Liver (tissue), 9 donors: ENCODE measurements around the gene NFATC2. TPM values are rescaled to one million over a fixed set of nuclear protein-coding genes. Genes with fewer than 3 reads are reported as not detected.

ENCODE experiments used
- DNase-seq: peaks from one replicate; pipeline ENCODE4 v3.0.0-alpha.2; 2017; ENCODE audit warnings: low spot score
- H3K27ac ChIP-seq, 2 donors: one replicate each; pipeline ENCODE4 v1.7.0; 2013; ENCODE audit warnings: inconsistent platforms in 2 of 2, low read length in 2 of 2, control low read depth in 1 of 2, low read depth in 1 of 2, mild to moderate bottlenecking in 1 of 2
- H3K27me3 ChIP-seq, 4 donors: one replicate each; pipeline versions ENCODE4 v1.6.1 to v1.7.0; 2013; ENCODE audit warnings: low read length in 3 of 4, inconsistent platforms in 1 of 4, mild to moderate bottlenecking in 1 of 4, moderate library complexity in 1 of 4; ENCODE audit not compliant: control insufficient read depth in 4 of 4, insufficient read depth in 4 of 4
- H3K36me3 ChIP-seq, 4 donors: one replicate each; pipeline versions ENCODE4 v1.6.1 to v1.7.0; 2013; ENCODE audit warnings: low read length in 3 of 4, mild to moderate bottlenecking in 3 of 4, low read depth in 1 of 4, moderate library complexity in 1 of 4; ENCODE audit not compliant: control insufficient read depth in 4 of 4, insufficient read depth in 3 of 4
- H3K4me1 ChIP-seq, 4 donors: one replicate each; pipeline versions ENCODE4 v1.6.1 to v1.7.0; 2013; ENCODE audit warnings: low read length in 3 of 4, mild to moderate bottlenecking in 3 of 4, moderate library complexity in 1 of 4; ENCODE audit not compliant: control insufficient read depth in 4 of 4, insufficient read depth in 4 of 4
- H3K4me3 ChIP-seq, 3 donors: one replicate each; pipeline versions ENCODE4 v1.6.1 to v1.7.0; 2013; ENCODE audit warnings: low read length in 3 of 3, control low read depth in 1 of 3, low read depth in 1 of 3, mild to moderate bottlenecking in 1 of 3
- H3K9ac ChIP-seq, 2 donors: one replicate each; pipeline ENCODE4 v1.7.0; 2013; ENCODE audit warnings: low read length in 2 of 2, mild to moderate bottlenecking in 2 of 2, moderate library complexity in 2 of 2, control low read depth in 1 of 2, low read depth in 1 of 2
- H3K9me3 ChIP-seq, 4 donors: one replicate each; pipeline versions ENCODE4 v1.6.1 to v1.7.0; 2013; ENCODE audit warnings: low read length in 3 of 4; ENCODE audit not compliant: control insufficient read depth in 4 of 4
- CTCF ChIP-seq: fragments of 150-350 bp; IDR thresholded peaks from 2 replicates; pipeline ENCODE4 v1.5.1; 2017; ENCODE audit warnings: improper control_type of control experiment, low read depth, low read length; ENCODE audit not compliant: missing input control
- EGR1 ChIP-seq, 2 donors: IDR thresholded peaks; 2 replicates each; pipeline ENCODE4 v1.6.1; 2016 to 2018; ENCODE audit warnings: antibody characterized with exemption in 2 of 2, low read depth in 2 of 2
- FOXA1 ChIP-seq: IDR thresholded peaks from 2 replicates; pipeline ENCODE4 v1.6.1; 2016; ENCODE audit warnings: antibody characterized with exemption
- FOXA2 ChIP-seq: IDR thresholded peaks from 2 replicates; pipeline ENCODE4 v1.6.1; 2016; ENCODE audit warnings: antibody characterized with exemption
- GABPA ChIP-seq, 2 donors: IDR thresholded peaks in 1 of 2; conservative IDR thresholded peaks in 1 of 2; 2 replicates each; pipeline ENCODE4 v1.6.1; 2016; ENCODE audit warnings: antibody characterized with exemption in 2 of 2, mild to moderate bottlenecking in 1 of 2, moderate library complexity in 1 of 2
- HNF4A ChIP-seq, 2 donors: conservative IDR thresholded peaks; 2 replicates each; pipeline ENCODE4 v1.6.1; 2016; ENCODE audit warnings: antibody characterized with exemption in 2 of 2, mild to moderate bottlenecking in 2 of 2
- HNF4G ChIP-seq: IDR thresholded peaks from 2 replicates; pipeline ENCODE4 v1.6.1; 2016; ENCODE audit warnings: antibody characterized with exemption
- JUND ChIP-seq, 2 donors: IDR thresholded peaks; 2 replicates each; pipeline ENCODE4 v1.6.1; 2016; ENCODE audit warnings: antibody characterized with exemption in 2 of 2
- RAD21 ChIP-seq, 2 donors: IDR thresholded peaks; 2 replicates each; pipeline ENCODE4 v1.6.1; 2016; ENCODE audit warnings: antibody characterized with exemption in 2 of 2, mild to moderate bottlenecking in 2 of 2
- RXRA ChIP-seq, 2 donors: IDR thresholded peaks; 2 replicates each; pipeline ENCODE4 v1.6.1; 2017 to 2018; ENCODE audit warnings: antibody characterized with exemption in 2 of 2, mild to moderate bottlenecking in 1 of 2
- SP1 ChIP-seq: IDR thresholded peaks from 2 replicates; pipeline ENCODE4 v1.6.1; 2018; ENCODE audit warnings: antibody characterized with exemption, mild to moderate bottlenecking
- TAF1 ChIP-seq: conservative IDR thresholded peaks from 2 replicates; pipeline ENCODE4 v1.6.1; 2016; ENCODE audit warnings: antibody characterized with exemption, mild to moderate bottlenecking
- YY1 ChIP-seq: IDR thresholded peaks from 2 replicates; pipeline ENCODE4 v1.6.1; 2016; ENCODE audit warnings: antibody characterized with exemption, mild to moderate bottlenecking
- WGBS: extraction: QIAGEN DNeasy Blood & Tissue Kit; methylation state at CpG from one replicate; pipeline ENCODE4 v1.1.7; 2013; 5-methylcytosine and 5-hydroxymethylcytosine counted together
- polyA plus RNA-seq, 2 donors: library from polyadenylated mRNA; stranded (reverse) in 1 of 2; unstranded in 1 of 2; fragments of 200-250 nt in 1 of 2; fragments of >200 nt in 1 of 2; fragmentation: Nextera tagmentation in 1 of 2; extraction: Ambion mirVana in 1 of 2; gene quantifications; one replicate each; pipeline versions ENCODE4 v1.2.1 to v1.2.3, GENCODE V29; 2013 to 2015
- total RNA-seq, 2 donors: library from RNA; depleted of rRNA; stranded (reverse); fragments of >200 nt; gene quantifications; one replicate each; pipeline ENCODE4 v1.2.3, GENCODE V29; 2014
- TF ChIP-seq, protein P1 (sequence below): IDR thresholded peaks from 2 replicates; pipeline ENCODE4 v1.6.1; 2016; ENCODE audit warnings: antibody characterized with exemption
- TF ChIP-seq, protein P2 (sequence below): IDR thresholded peaks from 2 replicates; pipeline ENCODE4 v1.6.1; 2016; ENCODE audit warnings: antibody characterized with exemption
- TF ChIP-seq, protein P3 (sequence below): IDR thresholded peaks from 2 replicates; pipeline ENCODE4 v1.6.1; 2016; ENCODE audit warnings: antibody characterized with exemption, mild to moderate bottlenecking
- donor health status: healthy.
- donor health status: healthy.
- donor health status: healthy.
- donor health status: healthy.
- donor health status: healthy.

NFATC2 gene
- total and polyA plus RNA-seq, 4 donors = 1.2 to 6.7 (median 2.6) TPM

- no peak for TF ChIP-seq EGR1 (IDR thresholded peaks at IDR 0.05; ENCODE audit: low read depth in 2 of 2)
- no peak for TF ChIP-seq YY1
Measured at GRCh38 chr20:51363813-51364212, 178.7 kb downstream of the NFATC2 start (continued).

GRCh38 chr20:51363378-51363777, 179.1 kb downstream of the NFATC2 start:
- Histone ChIP-seq H3K36me3 (no peaks in the 10 kb centered on the region), H3K27me3 (no peaks in the 10 kb centered on the region), H3K4me3 (no peak overlapping the region), H3K9ac (no peak overlapping the region), H3K27ac (no peak overlapping the region), H3K9me3 (no peaks in the 10 kb centered on the region), H3K4me1 (no peaks in the 10 kb centered on the region)
- DNase-seq = no peak
- TF ChIP-seq HNF4G (no peak), RAD21 (IDR thresholded peaks at IDR 0.05) (no peak), FOXA2 (no peak), RXRA (IDR thresholded peaks at IDR 0.05) (no peak), GABPA (IDR thresholded peaks at IDR 0.05 in 1 of 2, conservative IDR thresholded peaks at IDR 0.05 in 1 of 2) (no peak), CTCF (no peak), YY1 (no peak)
- 90% methylated on average over 2 of the region's 2 CpGs for WGBS

- Histone ChIP-seq H3K9me3 (no peaks in the 10 kb centered on the region), H3K4me3 (no peak overlapping the region), H3K9ac (no peak overlapping the region), H3K27me3 (no peaks in the 10 kb centered on the region), H3K27ac (no peak overlapping the region), H3K36me3 (no peaks in the 10 kb centered on the region), H3K4me1 (no peaks in the 10 kb centered on the region)
- WGBS = 97% methylated on average over 3 of the region's 3 CpGs
- TF ChIP-seq FOXA1 = no peak
- no peak for TF ChIP-seq EGR1 (IDR thresholded peaks at IDR 0.05; ENCODE audit: low read depth in 2 of 2)
- TF ChIP-seq, protein P1, sequence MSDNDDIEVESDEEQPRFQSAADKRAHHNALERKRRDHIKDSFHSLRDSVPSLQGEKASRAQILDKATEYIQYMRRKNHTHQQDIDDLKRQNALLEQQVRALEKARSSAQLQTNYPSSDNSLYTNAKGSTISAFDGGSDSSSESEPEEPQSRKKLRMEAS = no peak
- TF ChIP-seq GABPA (IDR thresholded peaks at IDR 0.05 in 1 of 2, conservative IDR thresholded peaks at IDR 0.05 in 1 of 2) = no peak
- no peak for TF ChIP-seq TAF1
- DNase-seq = no peak
Measured at GRCh38 chr20:51362254-51362653, 180.3 kb downstream of the NFATC2 start.

DNA sequence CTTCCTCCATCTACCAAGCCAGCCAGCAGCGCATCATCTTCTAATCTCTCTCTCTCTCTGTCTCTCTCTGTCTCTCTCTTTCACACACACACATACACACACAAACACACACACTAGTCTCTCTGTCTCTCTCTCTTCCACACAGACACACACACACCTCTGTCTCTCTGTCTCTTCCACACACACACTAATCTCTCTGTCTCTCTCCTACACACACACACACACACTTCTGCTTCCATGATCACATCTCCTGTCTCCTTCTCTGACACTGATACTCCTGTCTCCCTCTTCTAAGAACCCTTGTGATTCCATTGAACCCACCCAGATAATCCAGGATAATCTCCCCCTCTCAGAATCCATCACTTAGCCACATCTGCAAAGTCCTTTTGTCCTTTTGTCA, 181.3 kb downstream of the NFATC2 start:
- no peaks in the 10 kb centered on the region for H3K4me1 ChIP-seq
- 100% methylated on average over 1 of the region's 1 CpG for WGBS
- TF ChIP-seq, protein P2, sequence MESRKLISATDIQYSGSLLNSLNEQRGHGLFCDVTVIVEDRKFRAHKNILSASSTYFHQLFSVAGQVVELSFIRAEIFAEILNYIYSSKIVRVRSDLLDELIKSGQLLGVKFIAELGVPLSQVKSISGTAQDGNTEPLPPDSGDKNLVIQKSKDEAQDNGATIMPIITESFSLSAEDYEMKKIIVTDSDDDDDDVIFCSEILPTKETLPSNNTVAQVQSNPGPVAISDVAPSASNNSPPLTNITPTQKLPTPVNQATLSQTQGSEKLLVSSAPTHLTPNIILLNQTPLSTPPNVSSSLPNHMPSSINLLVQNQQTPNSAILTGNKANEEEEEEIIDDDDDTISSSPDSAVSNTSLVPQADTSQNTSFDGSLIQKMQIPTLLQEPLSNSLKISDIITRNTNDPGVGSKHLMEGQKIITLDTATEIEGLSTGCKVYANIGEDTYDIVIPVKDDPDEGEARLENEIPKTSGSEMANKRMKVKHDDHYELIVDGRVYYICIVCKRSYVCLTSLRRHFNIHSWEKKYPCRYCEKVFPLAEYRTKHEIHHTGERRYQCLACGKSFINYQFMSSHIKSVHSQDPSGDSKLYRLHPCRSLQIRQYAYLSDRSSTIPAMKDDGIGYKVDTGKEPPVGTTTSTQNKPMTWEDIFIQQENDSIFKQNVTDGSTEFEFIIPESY = no peak
- TF ChIP-seq YY1 (no peak), EGR1 (IDR thresholded peaks at IDR 0.05; ENCODE audit: low read depth in 2 of 2) (no peak), GABPA (IDR thresholded peaks at IDR 0.05 in 1 of 2, conservative IDR thresholded peaks at IDR 0.05 in 1 of 2) (no peak), RAD21 (IDR thresholded peaks at IDR 0.05) (no peak), FOXA2 (no peak), HNF4A (conservative IDR thresholded peaks at IDR 0.05) (no peak), JUND (IDR thresholded peaks at IDR 0.05) (no peak), SP1 (no peak)
- TF ChIP-seq, protein P3, sequence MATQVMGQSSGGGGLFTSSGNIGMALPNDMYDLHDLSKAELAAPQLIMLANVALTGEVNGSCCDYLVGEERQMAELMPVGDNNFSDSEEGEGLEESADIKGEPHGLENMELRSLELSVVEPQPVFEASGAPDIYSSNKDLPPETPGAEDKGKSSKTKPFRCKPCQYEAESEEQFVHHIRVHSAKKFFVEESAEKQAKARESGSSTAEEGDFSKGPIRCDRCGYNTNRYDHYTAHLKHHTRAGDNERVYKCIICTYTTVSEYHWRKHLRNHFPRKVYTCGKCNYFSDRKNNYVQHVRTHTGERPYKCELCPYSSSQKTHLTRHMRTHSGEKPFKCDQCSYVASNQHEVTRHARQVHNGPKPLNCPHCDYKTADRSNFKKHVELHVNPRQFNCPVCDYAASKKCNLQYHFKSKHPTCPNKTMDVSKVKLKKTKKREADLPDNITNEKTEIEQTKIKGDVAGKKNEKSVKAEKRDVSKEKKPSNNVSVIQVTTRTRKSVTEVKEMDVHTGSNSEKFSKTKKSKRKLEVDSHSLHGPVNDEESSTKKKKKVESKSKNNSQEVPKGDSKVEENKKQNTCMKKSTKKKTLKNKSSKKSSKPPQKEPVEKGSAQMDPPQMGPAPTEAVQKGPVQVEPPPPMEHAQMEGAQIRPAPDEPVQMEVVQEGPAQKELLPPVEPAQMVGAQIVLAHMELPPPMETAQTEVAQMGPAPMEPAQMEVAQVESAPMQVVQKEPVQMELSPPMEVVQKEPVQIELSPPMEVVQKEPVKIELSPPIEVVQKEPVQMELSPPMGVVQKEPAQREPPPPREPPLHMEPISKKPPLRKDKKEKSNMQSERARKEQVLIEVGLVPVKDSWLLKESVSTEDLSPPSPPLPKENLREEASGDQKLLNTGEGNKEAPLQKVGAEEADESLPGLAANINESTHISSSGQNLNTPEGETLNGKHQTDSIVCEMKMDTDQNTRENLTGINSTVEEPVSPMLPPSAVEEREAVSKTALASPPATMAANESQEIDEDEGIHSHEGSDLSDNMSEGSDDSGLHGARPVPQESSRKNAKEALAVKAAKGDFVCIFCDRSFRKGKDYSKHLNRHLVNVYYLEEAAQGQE = no peak
- no peak overlapping the region for H3K27ac ChIP-seq
- H3K27me3 ChIP-seq = no peaks in the 10 kb centered on the region
- H3K9ac ChIP-seq = no peak overlapping the region
- no peaks in the 10 kb centered on the region for H3K9me3 ChIP-seq
- no peak overlapping the region for H3K4me3 ChIP-seq
- no peaks in the 10 kb centered on the region for H3K36me3 ChIP-seq
- DNase-seq = no peak
